HG03025 (cell line): ENCODE measurements around the gene MECR.
A peak's percentile ranks its signal among the peaks of the same experiment; 100 is the strongest.

ENCODE experiments used
- ATAC-seq: cut with Tn5 transposase; IDR thresholded peaks from one replicate; pipeline ENCODE4 v1.9.1; 2021; ENCODE audit warnings: mild to moderate bottlenecking, moderate library complexity; ENCODE audit not compliant: unreplicated experiment, low FRiP score

Gene MECR

DNA sequence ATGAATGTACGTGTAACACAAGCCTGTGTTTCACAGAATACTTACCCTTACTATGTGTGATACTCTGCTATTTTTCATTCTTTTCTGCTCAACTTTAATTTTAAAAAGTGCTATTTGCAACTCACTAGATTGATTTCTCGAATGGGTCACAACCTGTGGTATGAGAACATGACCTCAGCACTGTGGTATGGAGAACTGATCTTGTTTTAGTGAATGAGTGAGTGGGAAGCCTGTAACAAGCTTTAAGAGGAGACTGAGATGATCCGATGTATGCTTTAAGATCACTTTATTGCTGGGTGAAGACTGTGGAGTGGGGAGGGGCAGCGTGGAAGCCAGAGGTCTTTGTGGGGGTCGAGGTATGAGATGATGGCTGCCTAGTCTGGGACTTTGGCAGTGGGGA is 21.6 kb downstream of the MECR start:
- ATAC-seq, result no peak

DNA sequence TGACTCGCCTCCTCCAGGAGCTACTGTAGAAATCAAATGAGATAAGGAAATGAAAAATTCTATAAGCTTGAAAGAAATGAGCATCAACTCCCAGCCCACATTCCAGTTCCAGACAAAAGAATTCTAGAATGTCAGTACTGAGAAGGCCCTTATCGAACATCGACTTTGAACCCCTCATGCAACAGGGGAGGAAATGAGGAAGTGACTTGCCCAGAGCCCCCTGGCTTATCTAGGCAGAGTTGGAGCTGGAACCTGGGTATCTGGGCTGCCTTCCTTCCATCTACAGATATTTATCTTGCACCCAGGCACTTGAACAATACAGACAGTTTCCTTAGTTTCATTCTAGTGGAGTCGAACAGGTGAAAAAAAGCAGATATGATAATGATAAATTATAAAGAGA is 22.3 kb downstream of the MECR start:
- ATAC-seq, result no peak

DNA sequence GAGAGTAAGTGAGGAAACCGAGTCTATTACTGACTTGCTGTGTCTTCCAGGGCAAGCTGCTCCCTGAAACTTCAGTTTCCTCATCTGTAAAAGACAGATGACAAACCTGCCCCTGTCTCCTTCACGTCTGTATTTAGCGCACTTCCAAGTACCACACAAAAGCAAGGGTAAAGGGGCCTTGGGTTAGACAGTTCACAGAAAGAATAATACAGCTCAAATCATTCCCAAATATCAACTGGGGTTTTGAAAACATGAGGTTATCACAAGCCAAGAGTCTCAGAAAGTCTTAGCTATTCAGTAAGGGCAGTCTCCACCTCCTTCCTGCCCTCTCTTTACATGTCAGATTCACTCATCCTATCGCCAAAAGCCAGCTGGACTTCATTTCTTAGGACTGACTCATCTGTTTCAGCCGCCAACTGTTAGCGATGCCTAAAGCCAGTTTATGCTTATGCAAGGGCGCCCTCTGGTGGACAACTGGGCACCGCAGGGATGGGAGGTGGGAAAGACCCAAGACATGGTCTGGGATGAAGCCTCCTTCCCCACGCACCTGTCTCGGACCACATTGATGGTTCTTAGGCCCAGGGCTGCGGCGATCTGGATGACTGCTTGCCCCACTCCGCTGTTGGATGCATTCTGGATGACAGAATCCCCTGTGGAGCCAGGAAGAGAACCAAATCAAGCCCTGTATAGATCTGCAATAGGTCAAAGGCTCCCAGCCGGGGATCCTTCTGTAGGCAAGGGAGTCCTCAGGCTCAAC is 28.0 kb downstream of the MECR start:
- ATAC-seq, result no peak

DNA sequence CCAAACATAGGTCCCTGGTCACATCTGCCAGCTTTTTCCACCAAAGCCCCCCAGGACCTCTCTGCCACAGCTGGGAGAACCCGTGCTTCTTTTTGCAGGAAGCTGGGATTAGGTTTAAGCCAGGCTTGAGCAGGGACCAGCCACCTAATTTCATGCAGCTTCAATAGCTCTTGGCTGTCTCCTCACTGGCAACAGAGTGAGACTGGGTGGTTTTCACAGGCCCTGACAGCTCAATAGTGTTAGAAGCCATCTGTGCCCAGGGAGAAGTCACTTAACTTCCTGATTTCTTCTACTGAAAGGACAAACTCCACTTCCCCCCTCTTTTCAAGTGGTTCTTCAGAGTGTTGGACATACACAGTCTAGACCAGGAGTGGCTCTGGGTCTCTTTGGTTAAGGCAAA is 28.7 kb downstream of the MECR start:
- no peak for ATAC-seq

DNA sequence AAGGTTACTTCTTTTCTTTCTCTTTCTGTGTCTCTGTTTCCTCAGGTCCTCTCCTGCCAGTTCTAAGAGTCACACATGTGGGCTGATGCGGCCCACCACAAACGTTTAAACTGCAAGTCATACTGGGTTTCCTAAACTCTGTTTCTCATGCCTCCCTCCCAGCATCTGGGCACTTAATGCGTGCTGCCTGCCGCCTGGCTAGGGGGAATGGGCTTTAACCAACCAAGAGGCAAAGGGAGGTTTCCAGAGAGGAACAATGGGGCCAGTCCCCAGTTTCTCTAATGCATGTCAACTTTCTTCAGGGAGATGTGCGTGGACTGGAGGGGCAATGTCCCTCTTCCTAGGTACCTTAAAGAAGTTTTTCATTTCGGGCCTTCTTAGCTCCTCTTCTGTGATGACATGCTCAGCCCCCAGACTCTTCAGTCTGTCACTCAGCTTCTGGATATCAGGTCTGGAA is 29.1 kb downstream of the MECR start:
- no peak for ATAC-seq

DNA sequence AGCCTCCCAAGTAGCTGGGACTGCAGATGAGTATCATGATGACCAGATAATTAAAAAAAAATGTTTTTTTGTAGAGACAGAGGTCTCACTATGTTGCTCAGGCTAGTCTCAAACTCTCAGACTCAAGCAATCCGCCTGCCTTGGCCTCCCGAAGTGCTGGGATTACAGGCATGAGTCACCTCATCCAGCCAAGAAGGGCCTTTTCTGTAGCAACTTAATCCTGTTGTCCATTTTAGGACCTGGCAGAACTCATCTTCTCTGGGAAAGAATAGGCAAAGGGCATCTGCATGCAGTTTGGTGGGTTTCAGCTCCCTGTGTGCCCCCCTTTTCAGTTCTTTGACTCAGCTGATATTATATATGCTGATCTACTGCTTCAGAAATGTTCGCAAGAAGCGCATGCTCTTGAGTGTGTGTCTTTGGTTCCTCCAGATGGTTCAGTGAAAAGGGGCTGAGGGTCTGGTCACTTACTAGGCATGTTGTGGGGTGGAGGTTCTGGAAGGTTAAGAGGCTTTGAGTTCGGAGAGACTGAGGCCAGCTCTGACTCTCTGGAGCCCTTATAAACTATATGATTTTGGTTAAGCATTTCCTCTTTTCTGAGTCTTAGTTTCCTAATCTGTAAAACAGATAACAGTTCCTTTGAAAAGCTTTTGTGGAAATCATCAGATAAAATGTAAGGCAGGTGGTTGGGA is 29.7 kb downstream of the MECR start:
- ATAC-seq, result no peak

DNA sequence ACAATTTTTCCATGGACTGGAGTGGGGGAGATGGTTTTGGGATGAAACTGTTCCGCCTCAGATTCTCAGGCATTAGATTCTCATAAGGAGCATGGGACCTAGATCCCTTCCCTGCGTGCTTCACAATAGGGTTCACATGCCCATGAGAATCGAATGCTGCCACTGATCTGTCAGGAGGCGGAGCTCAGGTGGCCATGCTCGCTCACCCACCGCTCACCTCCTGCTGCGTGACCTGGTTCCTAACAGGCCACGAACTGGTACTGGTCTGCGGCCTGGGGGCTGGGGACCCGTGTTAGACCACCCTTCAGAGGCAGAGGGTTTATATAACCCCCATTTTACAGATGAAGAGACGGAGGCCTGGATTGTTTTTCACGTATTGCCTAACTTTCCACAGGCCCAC is 32.7 kb downstream of the MECR start:
- ATAC-seq, result no peak

DNA sequence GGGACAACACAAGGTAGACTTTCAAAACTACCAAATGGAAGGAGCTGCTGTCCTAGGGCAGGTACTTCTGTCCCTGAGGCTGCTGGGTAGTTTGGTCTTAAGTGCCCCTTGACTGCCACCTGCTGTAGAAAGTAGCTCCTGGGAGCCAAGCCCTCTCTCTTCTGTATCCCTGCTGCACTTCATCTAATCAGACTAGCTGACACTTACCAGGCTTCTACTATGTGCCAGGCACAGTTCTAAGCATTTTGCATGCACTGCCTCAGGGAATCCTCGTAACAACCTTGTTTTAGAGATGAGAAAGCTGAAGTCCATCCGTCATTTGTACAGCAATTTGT is 33.2 kb downstream of the MECR start:
- ATAC-seq, result no peak

DNA sequence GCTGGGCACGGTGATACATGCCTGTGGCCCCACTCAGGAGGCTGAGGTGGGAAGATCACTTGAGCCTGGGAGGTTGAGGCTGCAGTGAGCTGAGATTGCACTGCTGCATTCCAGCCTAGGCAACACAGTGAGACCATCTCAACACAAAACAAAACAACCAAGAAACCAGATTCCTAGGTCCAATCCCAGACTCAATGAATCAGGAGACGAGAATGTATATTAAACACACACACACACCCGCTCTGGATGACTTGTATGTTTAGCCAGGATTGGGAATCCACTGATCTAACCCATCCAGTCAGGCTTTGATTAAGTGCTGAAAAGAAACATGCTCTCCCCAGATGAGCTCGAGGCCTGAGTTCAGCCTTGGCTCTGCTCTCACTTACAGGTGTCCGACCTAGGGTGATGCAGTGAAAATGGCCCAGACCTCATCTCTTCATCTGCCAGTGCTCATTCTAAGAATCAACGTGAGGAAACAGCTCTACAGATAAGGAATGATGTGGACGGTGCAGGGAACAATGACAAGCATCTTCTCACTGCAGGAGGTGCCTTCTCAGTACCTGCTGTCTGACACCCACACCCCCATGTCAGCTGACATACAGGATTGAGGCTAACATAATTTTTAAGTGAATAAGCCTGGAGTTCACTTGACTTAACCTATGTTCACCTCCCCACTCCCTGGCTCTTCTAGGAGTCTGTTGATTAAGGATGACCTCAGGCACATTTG is 33.7 kb downstream of the MECR start:
- no peak for ATAC-seq

DNA sequence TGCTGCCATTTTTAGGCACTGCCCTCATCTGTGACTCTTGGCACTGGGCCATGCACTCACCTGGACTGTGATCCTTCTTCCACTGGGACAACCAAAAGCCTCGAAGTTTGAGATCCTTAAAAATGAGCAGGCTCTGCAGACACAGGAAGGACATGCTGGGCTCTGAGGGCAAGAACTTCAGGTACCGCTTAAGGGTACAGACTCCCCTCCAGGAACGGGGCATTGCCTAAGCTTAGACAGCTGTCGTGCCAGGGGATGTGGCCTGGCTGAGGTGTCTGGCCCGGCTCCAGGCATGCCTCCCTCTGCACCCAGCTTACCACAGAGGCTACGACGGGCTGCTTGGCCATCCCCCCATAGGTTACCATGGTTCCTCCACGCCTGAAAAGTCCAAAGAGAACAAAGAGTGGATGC is 34.8 kb downstream of the MECR start:
- no peak for ATAC-seq

DNA sequence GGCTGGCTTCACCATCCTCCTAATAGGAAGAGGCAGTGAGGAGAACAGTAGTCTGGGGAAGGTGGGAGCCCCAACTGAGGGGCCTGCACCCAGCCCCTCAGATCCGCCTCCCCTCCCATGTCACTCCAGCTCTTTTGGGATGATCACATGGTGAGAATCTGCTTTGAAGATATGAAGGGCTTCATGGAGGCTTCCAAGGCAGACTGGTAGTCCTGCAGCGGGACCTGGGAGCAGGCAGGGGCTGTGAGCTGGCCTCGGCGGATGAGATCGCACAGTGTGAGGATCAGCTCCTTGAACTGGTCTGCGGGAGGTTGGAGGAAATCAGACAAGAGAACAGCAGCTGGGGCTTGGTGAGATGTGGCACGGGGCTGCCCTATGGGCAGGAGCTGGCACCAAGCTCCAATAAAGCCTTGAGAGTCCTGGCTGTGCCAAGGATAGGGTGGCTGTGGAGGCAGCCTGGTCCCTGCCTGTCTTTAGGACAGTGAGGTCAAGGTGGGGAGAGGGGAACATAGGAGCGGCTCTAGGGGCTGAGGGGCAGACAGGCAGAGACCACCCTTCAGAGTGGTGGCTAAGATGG is 36.8 kb downstream of the MECR start:
- no peak for ATAC-seq

DNA sequence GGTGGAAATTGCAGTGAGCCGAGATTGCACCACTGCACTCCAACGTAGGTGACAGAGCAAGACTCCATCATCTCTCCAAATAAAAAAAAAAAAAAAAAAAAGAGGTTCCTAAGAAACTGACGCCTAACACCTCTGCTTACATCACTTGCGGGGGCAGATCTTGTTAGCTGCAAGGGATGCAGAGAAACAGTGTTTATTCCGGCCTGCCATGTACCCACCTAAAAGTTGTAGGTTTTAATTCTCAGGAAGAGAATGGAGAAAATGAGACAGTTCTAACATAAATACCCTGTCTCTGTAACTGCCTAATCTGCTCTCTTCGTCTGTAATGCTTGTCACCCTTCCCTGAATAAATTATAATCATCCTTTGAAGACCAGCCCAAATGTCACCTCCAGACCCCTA is 40.0 kb downstream of the MECR start:
- no peak for ATAC-seq

DNA sequence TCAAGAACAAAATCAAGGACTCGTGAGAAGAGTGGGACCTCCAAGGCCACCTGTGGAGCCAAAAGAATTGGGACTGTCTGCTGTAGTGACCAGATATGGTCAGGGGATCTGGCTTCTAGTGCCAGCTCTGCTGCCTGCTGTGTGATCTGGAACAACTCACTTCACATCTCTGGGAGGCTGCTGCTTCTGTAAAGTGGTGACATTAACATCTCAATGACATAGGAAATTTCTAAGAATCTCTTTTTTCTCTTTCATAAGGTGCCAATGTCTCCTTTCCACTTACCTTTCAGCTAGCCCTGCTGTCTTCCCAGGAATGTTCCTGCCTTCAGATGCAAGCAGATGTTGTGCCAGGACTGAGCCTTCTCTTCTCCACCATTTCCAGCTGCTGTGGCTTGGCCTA is 44.0 kb downstream of the MECR start:
- no peak for ATAC-seq

DNA sequence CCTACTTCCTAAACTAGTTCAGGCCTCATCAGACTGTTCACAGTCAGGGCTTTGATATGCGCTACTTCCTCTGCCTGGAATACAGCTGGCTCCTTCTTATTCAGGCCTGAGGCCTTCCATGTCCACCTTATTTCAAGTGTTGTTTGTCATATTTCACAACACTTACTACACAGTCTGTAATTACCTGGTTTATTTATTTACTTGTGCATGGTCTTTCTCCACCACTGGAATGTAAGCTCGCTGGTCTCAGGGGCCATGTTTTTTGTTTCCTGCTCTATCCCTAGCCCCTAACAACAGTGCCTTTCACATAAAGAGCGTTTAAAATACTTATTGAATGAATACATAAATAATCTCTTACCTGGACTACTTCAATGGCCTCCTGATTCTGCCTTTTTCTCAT is 44.5 kb downstream of the MECR start:
- ATAC-seq, result no peak

DNA sequence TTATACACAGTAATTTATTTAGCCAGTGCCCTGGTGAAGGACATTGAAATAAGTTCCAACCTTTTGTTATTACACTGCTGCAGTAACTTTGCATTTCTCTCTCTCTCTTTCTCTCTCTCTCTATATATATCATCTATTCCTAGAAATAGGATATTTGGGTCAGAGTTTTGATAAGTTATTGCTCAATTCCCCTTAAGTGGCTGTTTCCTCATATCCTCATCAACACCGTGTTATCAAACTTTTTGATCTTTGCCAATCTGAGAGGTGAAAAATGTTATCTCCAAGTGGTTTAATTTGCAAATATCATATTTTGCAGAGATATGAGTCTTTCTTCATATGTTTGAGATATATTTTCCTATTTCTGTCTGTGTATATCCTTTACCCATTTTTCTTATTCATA is 47.4 kb downstream of the MECR start:
- ATAC-seq, result no peak

DNA sequence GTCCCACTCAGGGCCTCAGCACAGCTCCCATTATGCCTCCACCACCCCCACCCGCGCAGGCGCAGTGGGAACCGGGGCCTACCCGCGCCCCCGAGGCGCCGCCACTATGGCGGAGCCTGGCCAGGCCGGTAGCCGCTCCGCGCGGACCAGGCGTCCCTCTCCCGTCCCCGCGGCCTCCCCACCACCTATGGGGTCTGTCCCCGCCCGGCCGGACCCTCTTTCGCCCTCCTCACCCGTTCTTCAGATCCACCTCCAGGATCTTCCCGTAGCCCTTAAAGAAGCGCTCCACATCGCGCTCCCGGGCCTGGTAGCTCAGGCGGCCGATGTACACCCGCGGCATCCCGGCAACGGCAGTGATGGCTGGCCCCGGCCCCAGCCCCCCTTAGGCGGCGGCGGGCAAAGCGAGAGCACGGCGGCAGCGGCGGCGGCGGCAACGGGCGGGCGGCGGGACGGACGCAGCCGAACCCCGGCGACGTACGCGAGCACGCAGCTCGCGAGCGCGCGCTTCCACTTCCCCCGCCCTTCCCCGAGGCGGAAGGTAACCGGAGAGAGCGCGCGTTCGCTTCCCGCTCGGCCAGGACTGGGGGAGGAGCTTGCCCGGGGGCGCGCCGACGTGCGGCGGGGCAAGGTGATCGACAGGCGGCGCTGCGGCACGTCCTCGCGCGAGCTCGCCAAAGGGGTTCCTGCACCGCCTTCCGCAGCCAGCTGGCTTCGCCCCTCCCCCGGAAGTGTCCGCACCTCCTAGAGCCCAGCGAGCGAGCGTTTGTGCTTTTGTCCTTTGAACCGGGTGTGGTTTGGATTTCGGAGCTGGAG is 49.1 kb downstream of the MECR start, which contains the start of gene SRSF4:
TSS of gene SRSF4 (minus strand) at position 488 of the 813 bp plus-strand sequence. CDS start at position 340, 148 bp downstream.
- peak; percentile 73 for ATAC-seq

DNA sequence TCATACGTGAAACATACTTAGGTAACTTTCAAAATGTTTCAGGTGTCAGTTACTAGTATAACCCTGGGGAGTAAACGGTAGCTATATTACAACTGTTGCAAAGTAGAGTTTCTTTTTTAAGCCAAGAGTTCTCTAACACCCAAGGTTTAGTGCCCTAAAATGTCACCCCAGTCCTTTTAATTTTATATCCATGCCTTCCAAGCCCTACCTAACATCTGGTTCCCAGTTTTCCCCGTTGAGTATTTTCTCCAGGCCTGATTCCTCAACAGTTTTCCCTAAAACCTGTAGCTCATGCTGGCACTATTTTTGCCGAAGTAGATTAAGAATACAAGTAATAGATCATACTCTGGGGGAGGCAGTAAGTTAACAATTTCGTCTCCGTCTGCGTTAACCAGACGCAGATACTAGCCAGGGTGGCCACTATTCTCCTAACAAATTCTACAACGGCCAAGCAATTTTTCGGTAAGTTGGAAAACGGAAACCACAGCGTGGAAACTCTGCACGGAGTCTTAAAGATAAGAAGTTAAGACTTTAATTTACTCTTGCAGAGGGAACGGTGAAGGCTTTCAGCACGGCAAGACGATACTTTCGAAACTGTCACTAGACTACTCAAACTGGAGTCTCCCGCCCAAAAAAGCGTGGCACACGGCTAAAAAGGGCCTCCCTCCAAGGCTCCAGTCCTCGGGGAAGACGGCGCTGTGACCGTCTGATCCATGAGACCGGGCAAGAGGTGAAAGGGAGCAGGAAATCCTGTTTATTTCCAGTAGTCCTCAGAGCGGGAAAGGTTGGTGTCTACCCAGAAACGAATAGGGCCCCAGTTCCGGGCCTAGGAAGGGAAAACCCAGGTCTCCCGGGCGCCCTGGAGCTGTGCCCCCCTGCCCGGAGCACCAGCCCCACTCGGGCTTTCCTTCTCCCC is 50.0 kb downstream of the MECR start:
- ATAC-seq, result no peak

DNA sequence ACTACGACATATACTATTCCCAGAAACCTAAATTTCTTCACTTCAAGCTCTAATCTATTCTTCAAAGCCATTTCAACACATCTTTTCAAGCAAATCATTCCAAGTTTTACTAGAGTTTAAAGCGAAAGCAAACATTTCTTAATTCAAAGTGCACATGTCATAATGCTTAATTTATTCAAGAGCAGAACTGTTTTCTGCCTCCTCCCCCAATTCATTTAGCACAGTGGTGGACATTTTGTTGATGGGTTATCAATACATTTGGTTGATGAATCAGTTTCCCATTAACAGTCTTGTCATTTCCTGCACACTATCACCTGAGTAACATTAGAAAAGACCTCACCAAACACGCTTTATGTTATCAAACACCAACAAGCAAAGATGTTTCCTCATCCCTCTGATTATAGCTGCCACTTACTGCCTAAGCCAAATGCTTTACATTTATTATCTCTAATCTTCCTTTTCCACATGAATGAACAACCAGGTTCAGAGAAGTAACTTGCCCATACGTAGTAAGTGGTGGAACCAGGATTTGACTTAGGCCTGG is 51.0 kb downstream of the MECR start:
- ATAC-seq, result no peak
